Psoas muscle (tissue), 8 donors: ENCODE measurements around the gene TMEM94. TPM values are rescaled to one million over a fixed set of nuclear protein-coding genes. Genes with fewer than 3 reads are reported as not detected.
A peak's percentile ranks its signal among the peaks of the same experiment; 100 is the strongest.

Source experiments
- ATAC-seq, 4 donors: fragments of 200-7000 bp; cut with Tn5 transposase; one replicate each; pipeline ENCODE4 v1.9.1; 2020; ENCODE audit warnings: moderate library complexity in 3 of 4, mild to moderate bottlenecking in 2 of 4
- DNase-seq, 2 donors: peaks; one replicate each; pipeline ENCODE4 v3.0.0-alpha.2; 2020
- H3K27ac ChIP-seq: fragments of 200-600 bp; one replicate; pipeline ENCODE4 v1.8.0; 2022
- H3K27me3 ChIP-seq, 3 donors: fragments of 200-600 bp in 1 of 3; one replicate each; pipeline versions ENCODE4 v1.6.1 to v1.8.0; 2013 to 2022; ENCODE audit warnings: low read length in 2 of 3, mild to moderate bottlenecking in 2 of 3, moderate library complexity in 1 of 3; ENCODE audit not compliant: insufficient read depth in 3 of 3
- H3K36me3 ChIP-seq, 2 donors: fragments of 200-600 bp in 1 of 2; one replicate each; pipeline versions ENCODE4 v1.6.1 to v1.8.0; 2013 to 2022; ENCODE audit warnings: low read depth in 1 of 2, mild to moderate bottlenecking in 1 of 2, moderate library complexity in 1 of 2; ENCODE audit not compliant: insufficient read depth in 1 of 2
- H3K4me1 ChIP-seq: fragments of 200-600 bp; one replicate; pipeline ENCODE4 v1.8.0; 2022
- H3K4me3 ChIP-seq: fragments of 200-600 bp; one replicate; pipeline ENCODE4 v1.8.0; 2022; ENCODE audit warnings: mild to moderate bottlenecking
- H3K9me3 ChIP-seq: fragments of 200-600 bp; one replicate; pipeline ENCODE4 v1.8.0; 2022
- CTCF ChIP-seq: fragments of 200-600 bp; IDR thresholded peaks from one replicate; pipeline ENCODE4 v1.8.0; 2022; ENCODE audit warnings: antibody characterized with exemption
- WGBS, 3 donors: extraction: QIAGEN DNeasy Blood & Tissue Kit; methylation state at CpG; one replicate each; pipeline versions ENCODE4 v1.1.6 to v1.1.7; 2013; 5-methylcytosine and 5-hydroxymethylcytosine counted together
- intact Hi-C, 2 donors: fragments of 100-400 bp; cut with DNase I; formaldehyde crosslinking; loops; one replicate each; pipeline versions ENCODE4 v1.11.0 to v1.14.2; 2022
- polyA plus RNA-seq, 3 donors: library from polyadenylated mRNA; stranded (reverse); fragments of 200-250 nt; gene quantifications; one replicate each; pipeline ENCODE4 v1.2.3, GENCODE V29; 2013
- total RNA-seq, 4 donors: library from RNA; stranded (reverse); fragmentation: NEBNext Ultra II Directional in 2 of 4; extraction: Animal tissue kit (Norgen Biotek cat#: 25700) in 2 of 4; gene quantifications; one replicate each; pipeline versions ENCODE4 v1.2.1 to v1.2.4, GENCODE V29; 2021 to 2023
- donor health status: healthy with polysubstance abuse.
- donor health status: DM: no; HTN: no; CAD: no; lungs with moderate emphysema.
- donor health status: Bipolar disorder and iron deficiency.
- donor health status: healthy.
- donor health status: DM: yes; HTN: yes; CAD: no.
- donor health status: DM: no; HTN: no; CAD: no.
- donor health status: DM: no; HTN: no; CAD: no.
- donor health status: DM: yes; HTN: yes; CAD: no.

TMEM94 gene
- total and polyA plus RNA-seq, 7 donors: 18.7 to 64.3 (median 47.5) TPM

GRCh38 chr17:75472119-75472518 lies 15.7 kb downstream of the TMEM94 start:
- H3K27me3 ChIP-seq: no peaks in the 10 kb centered on the region
- no peak for DNase-seq
- peaks cover 0 to 28% of the 10 kb centered on the region in 2 donors for H3K36me3 ChIP-seq
- peak overlapping the region; percentile 42 for H3K27ac ChIP-seq
- no peaks in the 10 kb centered on the region for H3K9me3 ChIP-seq
- TF ChIP-seq CTCF: no peak
- H3K4me1 ChIP-seq: peaks cover 58% of the 10 kb centered on the region
- H3K4me3 ChIP-seq: no peak overlapping the region
- 57 to 68% (median 62%) methylated on average over 4 of the region's 4 CpGs for WGBS, 3 donors
- intact Hi-C loops: no loop called here
- no peak for ATAC-seq

GRCh38 chr17:75473246-75473645 lies 16.8 kb downstream of the TMEM94 start:
- WGBS, 3 donors: 37 to 59% (median 51%) methylated on average over 2 of the region's 2 CpGs

GRCh38 chr17:75474736-75475135 lies 18.3 kb downstream of the TMEM94 start:
- H3K36me3 ChIP-seq: peaks cover 0 to 28% of the 10 kb centered on the region in 2 donors
- H3K4me3 ChIP-seq: no peak overlapping the region
- intact Hi-C loops: no loop called here
- H3K4me1 ChIP-seq: peaks cover 63% of the 10 kb centered on the region
- no peak for ATAC-seq
- peak overlapping the region; percentile 85 for H3K27ac ChIP-seq
- no peaks in the 10 kb centered on the region for H3K27me3 ChIP-seq
- no peaks in the 10 kb centered on the region for H3K9me3 ChIP-seq
- DNase-seq: no peak
- TF ChIP-seq CTCF: no peak
- WGBS, 3 donors: 78 to 88% (median 81%) methylated on average over 6 of the region's 6 CpGs

More at GRCh38 chr17:75473246-75473645, 16.8 kb downstream of the TMEM94 start:
- ATAC-seq (no peak), DNase-seq (no peak)
- TF ChIP-seq CTCF: no peak
- no peak overlapping the region for H3K4me3 ChIP-seq
- peak overlapping the region; percentile 42 for H3K27ac ChIP-seq
- intact Hi-C loops: no loop called here
- H3K27me3 ChIP-seq: no peaks in the 10 kb centered on the region
- peaks cover 0 to 28% of the 10 kb centered on the region in 2 donors for H3K36me3 ChIP-seq
- H3K9me3 ChIP-seq: no peaks in the 10 kb centered on the region
- peaks cover 59% of the 10 kb centered on the region for H3K4me1 ChIP-seq

GRCh38 chr17:75475144-75475835 lies 18.9 kb downstream of the TMEM94 start:
- WGBS, 3 donors: 55 to 57% (median 57%) methylated on average over 13 of the region's 13 CpGs
- Histone ChIP-seq H3K27me3 (no peaks in the 10 kb centered on the region), H3K36me3 (peaks cover 0 to 28% of the 10 kb centered on the region in 2 donors), H3K4me3 (peak overlapping the region; percentile 43), H3K27ac (peak overlapping the region; percentile 85), H3K9me3 (no peaks in the 10 kb centered on the region), H3K4me1 (peaks cover 68% of the 10 kb centered on the region)
- ATAC-seq (peak; percentile 16 to 34 (median 23)), DNase-seq (no peak)
- no peak for TF ChIP-seq CTCF
- intact Hi-C loops: no loop called here
